SKM-1 treated with dmso at 0.1 percent for 144 hours (cell line): Measurements from ENCODE around the gene NTRK3.

Source experiments
- DNase-seq: peaks from one replicate; lab custom pipeline; 2025; ENCODE audit not compliant: unreplicated experiment; lab: John Stamatoyannopoulos, UW

The NTRK3 gene

DNA sequence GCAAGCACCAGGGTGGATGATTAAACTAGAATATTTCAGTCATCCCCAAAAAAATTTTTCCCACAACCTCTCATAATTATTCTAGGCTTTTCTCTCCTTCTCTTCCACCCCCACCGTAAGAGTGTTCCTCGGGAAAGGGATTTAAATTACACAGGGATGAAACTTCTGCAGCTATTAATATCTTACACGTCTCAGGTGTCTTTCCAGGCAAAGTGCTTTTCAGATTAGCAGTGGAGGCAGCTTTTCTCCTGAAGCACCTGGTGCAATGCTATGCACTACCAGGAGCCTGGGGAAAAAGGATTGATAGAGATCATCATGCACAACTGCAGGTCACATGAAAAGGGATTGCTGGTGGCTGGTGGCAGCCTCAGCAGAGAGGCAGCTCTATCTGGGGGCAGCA lies 250.4 kb downstream of the NTRK3 start:
- no peak for DNase-seq

DNA sequence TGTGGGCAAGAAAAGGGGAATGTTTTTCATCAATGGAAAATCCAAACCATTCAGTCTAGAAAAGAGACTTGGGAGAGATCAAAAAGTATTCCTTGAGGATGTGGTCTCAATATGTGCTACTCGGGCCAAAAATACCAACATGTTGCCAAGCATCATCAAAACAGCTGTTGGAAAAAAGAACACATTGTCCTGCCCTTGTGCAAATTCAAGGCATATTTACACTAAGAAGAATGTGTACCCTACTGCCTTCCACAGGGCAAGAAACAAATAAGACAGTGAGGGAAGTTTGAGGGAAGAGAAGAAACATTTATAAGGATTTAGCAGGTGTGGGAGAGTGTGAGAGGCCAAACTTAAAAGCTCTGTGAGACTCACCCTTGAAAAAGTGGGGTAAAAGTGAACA lies 252.1 kb downstream of the NTRK3 start:
- DNase-seq: no peak

DNA sequence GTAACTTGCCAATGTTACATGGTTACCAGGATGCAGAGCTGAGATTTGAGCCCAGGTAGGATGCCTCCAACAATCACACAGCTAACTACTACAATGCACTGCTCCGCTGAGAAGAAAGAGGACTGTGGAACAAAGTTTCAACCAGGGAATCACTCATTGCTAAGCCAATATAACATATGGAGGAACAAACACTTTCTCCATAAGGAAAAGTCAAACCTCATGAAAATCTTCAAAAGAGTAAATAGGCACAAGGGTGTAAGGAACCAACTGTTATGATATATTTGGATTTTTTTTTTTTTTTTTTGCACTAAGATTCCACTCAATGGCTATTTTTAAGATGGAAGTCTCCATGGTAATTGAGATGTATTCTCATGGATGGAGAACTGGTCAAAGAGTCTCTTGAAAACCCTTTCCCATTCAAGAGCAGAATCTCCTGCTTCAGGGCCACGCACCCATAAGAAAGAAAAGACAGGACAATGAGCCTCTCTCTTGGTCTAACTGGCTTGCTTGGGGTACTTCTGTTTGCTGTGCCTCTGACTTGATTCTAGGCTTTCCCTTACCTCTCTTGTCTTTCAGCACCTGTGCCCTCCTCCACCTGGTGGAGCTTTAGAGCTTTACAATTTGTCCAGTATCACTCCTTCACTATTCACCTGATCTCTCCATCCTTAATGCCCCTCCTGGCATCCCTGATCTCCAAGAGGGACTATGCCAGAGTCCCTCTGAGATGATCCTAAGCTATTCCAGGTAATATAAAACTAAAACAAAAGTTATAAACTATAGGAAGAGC lies 252.8 kb downstream of the NTRK3 start:
- no peak for DNase-seq

DNA sequence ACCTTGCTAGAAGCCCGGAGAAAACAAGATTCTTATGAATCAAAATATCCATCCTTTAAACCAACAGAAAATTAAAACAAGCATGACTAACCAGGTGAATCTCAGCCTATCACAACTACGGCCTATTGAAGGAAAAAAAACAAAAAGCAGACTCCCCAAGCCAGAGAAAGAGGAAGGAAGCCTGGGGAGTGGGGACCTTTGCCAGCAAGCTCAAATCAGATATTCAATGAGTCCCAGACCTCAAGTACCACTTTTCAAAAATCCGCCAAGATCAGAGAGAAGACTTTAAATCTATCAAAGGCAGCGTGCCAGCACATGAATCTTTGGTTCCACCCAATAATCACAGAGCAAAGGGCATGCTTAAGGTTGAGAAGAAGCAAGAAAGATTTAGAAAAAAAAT lies 253.8 kb downstream of the NTRK3 start:
- DNase-seq: no peak

DNA sequence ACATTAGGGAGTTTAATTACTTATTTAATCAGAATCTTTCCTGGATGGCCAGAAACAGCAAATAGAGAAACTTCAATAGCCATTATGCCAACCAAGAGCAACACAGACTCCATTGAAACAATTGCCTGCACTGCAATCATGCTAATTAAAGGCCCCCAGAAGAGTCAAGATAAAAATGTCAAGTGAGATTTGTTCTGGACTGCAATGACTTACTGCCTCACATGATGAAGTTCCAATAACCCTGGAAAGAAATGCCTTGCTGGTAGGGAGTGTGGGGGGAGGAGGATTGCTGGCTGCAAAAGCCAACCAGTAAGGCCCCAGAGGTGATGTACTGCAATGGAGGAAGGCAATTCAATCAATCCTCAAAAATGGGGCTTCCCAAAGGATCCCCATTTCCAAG lies 257.9 kb downstream of the NTRK3 start:
- DNase-seq: no peak

DNA sequence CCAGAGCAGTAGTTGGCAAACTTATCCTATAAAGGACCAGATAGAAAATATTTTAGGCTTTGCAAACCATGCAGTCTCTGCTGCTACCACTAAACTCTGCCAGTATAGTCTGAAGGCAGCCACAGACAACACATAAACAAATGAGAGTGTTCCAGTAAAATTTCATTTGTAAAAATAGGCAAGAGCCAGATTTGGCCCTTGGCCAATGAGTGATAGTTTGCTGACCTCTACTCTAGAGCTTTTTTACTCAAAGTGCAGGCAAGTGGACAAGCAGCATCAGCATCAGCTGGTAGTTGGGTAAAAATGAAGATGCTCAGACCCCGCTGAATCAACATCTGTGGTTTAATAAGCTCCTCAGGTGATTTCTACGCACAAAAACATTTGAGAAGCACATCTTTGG lies 269.8 kb downstream of the NTRK3 start:
- no peak for DNase-seq

DNA sequence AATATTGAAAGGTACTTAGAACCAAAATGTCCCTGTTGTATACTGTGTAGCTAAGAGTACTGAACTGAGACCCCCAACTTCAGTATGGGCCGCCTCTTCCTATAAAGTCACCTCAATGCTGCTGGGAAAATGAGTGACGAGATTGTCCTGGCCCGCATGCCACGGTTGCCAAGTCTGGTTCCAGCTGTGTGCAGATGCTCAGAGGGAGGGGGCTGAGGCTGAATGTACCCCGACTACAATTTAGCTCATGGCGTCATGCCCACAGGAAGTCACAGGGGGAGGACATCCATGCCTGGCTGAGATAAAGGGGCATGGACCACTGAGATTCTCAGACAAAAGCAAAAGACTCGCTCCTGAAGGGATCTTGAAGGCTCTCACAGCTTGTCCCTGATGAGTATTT lies 271.1 kb downstream of the NTRK3 start:
- no peak for DNase-seq

DNA sequence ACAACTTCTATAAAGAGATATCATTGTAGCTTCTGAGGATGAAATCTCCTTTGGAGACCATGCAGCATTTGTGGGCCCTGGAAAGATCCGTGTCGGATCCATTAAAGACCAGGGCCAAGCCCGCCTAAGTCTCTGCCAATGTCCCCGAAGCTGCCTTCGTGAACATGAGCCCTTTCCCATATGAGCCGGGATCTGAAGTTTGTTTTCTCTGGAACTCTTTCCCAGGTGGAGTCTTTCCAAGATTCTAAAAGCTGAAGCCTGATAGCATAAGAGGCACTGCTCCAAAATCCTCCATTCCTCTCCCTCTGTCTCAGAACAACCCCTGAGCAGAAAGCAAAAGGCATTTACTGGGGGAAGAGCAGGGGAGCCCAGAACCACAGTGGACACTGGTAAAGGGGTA lies 274.6 kb downstream of the NTRK3 start:
- DNase-seq: no peak

DNA sequence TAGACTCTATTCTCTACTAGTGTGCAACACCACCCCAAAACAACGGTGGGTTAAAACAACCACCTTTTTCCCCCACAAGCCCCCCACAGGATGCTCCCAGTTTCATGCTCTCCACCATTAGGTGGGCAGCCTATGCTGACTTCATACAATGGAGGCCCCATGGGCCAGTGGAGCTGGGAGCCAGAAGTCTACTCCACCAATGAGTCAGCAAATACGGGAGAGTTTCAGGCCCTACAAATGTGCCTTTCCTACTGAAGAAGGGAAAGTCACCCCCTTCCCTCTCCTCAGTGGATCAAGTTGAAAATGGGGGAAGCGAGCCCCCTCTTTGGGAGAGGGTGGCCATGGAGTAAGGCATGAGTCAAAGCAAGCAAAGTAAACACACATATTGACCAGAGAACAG lies 278.6 kb downstream of the NTRK3 start:
- no peak for DNase-seq

DNA sequence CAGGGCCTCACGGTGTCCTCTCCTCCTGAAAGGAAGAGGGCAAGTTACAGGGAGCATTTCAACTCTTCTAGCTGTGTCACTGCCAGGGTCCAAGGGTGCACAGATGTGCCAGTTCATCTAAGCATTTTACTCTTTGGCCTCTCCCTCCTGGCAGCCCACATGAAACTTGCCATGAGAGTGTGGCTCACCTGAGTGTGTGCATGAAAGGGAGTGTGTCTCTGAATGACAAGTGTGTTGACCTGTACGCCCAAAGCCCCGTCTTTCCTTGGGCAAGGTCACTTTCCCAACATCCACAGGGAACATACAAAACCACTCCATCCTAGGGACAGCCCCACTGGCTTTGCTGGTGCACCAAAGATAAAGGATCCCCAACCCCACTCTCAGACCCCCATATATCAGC lies 280.0 kb downstream of the NTRK3 start:
- no peak for DNase-seq

DNA sequence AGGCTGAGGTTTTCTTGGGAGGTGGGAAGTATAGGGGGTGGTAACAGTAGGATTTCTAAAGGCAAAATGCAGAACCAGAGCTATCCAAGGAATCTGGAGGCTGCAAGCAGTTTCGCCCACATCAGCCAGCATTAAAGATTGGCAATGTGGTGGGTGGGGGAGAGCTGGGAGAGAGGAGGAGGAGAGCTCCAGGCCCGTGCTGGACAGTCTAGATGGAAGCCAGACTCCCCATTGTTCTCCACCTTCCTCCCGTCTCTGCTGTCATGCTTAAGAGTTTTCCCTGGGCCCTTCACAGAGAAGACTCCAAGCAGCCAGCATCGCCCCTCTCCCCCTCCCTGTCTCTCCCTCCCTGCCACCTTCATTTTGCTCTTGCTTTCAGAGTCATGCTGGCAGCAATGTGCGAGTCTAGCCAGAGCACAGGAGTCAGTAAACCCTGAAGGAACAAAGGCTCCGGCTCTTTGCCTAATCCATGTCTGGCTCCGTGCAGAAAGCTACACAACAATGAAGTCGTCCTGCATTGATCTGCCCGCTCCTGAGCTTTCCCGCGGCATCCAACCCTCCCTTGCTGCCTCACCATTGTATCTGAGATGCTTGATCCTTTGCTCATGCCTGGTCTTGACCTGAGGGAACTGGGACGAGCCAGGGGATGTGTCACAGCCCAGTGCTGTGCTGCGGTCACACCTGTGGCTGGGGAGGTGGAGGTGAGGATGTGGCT lies 282.9 kb downstream of the NTRK3 start:
- no peak for DNase-seq

DNA sequence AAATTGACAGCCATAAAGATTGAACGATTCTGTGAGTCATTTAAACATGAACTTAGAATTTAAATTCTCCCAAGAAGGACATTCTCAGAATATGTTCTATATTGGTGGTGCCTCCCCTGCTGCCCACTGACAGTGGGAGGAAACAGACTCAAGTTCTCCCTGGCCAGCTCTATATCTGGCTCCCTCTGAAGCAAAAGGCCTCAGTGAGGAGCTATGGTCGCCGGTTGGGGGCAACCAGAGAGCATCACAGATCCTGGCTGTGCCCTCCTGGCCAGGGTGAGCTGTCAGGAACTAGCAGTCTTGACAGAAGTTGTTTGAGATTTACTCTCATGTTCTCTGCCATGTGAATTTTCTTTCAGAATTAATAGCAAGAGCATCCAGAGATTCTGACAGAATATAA lies 285.5 kb downstream of the NTRK3 start:
- no peak for DNase-seq

DNA sequence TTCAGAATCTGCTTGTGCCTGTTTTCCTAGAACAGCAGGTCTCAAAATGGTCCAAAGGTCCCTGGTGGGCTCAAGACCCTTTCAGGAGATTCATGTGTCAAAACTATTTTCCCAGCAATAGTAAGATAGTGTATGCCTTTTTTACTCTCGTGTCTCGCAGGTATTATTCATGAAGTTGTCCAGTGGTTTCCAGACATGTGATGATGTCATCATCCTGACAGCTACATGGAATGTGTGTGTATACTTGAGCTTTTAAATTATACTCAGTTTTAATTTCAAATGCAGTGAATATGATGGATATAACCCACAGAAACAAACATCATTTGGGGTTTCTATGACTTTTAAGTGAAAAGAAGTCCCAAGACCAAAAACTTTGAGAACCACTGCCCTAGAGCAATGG lies 288.6 kb downstream of the NTRK3 start:
- DNase-seq: no peak

DNA sequence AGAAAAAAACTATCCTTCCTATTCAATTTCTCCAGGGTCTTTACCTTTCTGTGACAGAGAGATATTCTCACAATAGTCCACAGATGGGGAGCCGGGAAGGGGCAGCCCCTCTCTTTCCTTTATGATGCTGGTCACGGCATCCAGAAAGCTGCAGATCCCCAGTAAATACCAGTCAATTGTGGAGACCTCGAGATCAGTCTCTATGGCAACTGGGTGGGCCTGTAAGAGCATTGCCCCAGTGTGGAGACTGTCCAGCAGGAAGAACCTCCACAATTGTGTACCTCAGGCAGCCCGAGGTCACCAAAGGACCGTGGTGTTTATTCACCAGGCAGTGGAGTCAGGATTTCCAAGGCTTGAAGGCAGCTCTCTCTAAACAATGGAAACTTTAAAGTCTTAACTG lies 291.2 kb downstream of the NTRK3 start:
- DNase-seq: no peak

DNA sequence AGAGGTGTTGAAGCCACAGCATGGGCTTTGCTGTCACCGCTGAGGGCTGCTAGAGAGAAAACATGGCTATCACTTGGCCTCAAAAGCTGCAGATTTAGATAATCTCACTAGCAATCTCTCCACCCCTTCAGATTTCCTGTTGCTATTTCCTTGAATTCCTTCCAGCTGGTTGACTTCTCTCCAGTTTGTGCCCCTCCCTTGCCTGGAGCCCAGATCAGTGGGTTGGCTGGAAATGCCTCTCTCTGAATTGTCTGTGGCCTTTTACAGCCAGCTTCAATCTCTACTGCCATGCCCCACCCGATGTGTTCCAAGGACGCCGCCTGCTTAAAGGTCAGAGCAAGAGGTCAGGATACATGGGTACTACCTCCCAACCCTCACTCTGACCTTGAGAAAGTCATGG lies 294.1 kb downstream of the NTRK3 start:
- no peak for DNase-seq

DNA sequence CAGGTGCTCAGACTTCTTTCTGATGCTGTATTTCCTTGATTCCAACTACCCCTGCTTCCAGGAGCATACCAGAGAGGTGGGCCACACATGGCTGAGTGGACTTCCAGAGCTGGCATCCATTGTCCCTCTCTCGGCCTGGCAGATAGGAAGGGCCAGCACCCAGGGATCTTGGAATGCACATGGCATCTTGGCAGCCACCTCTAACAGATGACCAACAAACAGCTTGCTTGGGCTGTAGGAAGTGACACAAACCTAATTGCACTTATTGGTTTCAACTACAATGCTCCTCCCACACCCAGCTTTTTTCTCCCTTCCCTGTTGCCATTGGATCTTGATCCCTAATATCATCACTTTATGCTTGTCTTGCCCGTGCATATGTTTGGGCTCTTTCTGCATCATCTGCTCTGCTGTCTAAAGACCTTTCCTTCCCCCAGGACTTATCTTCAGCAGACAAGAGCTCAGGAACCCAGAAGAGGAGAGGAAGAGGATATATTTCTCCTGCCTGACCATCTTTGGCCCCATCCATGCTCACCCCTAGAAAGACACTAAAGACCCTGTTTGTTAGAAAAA lies 294.6 kb downstream of the NTRK3 start:
- no peak for DNase-seq

DNA sequence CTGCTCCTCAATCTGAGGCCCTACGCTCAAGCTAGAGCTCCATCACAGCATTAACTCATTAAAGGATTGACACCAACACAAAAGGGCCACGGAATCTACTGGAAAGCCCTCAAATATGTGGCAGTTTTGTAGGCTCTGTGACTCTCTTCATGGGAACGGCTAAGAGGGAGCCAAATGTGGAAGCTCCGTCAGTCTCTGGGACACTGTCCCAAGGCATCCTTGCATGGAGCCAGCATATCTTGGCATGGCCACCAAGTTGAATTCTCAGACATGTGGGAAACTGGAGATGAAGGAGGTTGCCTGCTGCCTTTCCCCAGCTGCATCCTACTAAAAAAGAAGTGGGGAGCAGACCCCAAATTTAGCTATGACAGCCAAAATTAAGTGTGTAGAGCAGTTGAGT lies 296.9 kb downstream of the NTRK3 start:
- no peak for DNase-seq

DNA sequence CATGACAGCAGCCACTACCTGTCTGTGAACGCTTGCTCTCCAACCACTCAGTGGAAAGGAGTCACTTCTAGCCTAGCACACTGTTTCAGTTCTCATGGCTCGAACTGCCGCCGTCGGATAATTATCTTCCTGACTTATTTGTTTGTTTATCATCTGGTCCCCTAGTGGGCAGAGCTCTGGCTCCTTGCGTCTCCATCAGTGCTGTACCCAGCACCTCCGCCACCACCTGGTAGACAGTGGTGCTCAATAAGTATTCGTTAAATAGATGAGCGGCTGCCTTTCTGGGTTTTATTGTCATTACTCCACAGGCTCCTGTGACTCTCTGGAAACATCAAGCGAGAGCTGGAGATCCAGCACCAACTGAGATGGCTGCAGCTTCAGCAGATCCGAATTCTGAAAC lies 297.5 kb downstream of the NTRK3 start:
- no peak for DNase-seq

DNA sequence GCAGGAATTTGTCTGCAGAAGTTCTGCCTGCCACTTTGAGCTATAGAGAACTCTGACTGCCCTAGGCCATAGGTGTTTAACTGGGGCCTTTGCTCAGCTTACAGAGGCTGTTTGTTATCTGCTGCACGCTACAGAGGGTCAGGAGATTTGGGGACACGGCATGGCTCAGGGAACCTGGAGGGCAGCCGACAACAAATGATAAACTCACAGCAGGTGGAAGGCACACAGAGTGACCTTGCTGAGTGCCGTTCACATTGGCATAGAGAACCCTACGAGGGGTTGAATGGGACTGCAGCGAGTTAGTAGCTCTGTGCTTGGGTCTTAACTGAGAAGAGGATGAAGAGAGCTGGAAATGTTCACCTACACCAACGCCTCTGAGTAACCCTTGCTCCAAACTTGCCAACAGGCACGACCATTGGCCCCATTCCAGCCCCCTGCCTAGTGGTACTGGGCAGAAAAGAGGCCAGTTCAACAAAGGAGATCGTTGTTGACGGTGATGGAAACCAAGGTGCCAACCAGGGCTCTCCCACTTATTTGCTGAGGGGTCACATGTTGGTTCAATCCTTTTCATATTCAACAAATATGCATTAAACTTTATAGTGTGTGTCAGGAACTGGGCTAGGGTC lies 301.1 kb downstream of the NTRK3 start:
- DNase-seq: no peak

DNA sequence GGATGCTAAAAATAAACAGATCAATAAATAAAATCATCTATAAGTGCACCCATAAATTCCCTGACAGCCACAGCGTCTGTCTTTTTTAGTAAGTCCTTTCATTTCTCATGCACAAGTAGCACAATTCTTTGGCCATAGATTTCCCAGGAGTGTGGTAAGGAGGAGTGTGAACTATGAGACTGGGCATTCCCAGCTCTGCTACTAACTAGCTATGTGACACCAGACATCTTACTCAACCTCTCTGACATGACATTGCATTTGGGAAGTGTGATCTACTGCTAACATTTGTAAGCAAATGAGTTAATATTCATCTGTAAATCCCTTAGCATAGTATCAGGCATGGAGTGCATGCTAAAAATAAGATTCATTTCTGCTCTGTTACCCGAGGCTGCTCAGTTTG lies 301.7 kb downstream of the NTRK3 start:
- no peak for DNase-seq

DNA sequence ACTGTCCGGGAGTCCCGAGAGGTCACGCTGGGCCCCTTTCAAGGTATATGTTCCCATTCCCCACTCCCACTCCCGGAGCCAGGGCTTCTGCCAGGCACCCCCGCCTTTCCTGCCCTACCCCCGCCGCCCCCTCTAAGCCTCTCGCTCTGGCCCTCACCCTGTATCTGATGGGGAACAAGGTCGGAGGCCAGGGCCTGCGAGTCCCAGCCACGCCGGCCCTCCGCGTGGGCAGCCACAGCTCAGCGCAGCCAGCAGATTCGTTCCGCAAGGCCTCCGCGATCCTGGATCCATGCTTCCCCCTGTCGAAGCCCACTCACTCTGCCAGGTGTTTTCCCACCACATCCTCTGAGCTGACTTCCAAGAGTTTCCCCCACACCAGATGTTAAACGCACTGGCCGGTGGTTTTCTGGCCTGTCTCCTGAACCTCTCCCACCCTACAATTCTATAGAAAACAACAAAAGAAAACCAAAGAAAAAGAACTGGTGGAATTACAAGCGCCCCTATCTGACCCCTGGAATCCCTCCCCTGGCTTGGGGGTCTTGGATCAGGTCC lies 303.7 kb downstream of the NTRK3 start:
- DNase-seq: no peak
